OCI-LY1 (cell line): Measurements from ENCODE around the gene PMEPA1.

Experiments
- H2AFZ ChIP-seq: fragments of 200-600 bp; sonication (generic), shearing (Covaris generic); 2 replicates; pipeline ENCODE4 v1.6.0; 2014; ENCODE audit warnings: antibody characterized with exemption, mild to moderate bottlenecking, low read length
- H3F3A ChIP-seq: fragments of 200-600 bp; sonication (generic), shearing (Covaris generic); 2 replicates; pipeline ENCODE4 v1.6.0; 2014; ENCODE audit warnings: mild to moderate bottlenecking, antibody characterized with exemption, low read length, moderate library complexity; ENCODE audit not compliant: insufficient read depth
- H3K27ac ChIP-seq: fragments of 200-600 bp; sonication (generic); 2 replicates; pipeline ENCODE4 v1.5.1; 2014; ENCODE audit warnings: low read length, mixed run types, mild to moderate bottlenecking, low read depth; ENCODE audit not compliant: poor library complexity, severe bottlenecking
- H3K27me3 ChIP-seq: fragments of 200-600 bp; sonication (generic); 2 replicates; pipeline ENCODE4 v1.6.0; 2014; ENCODE audit warnings: antibody characterized with exemption, mild to moderate bottlenecking, low read length, moderate library complexity; ENCODE audit not compliant: insufficient read depth
- H3K36me3 ChIP-seq: fragments of 200-600 bp; sonication (generic); 2 replicates; pipeline ENCODE4 v1.6.1; 2014; ENCODE audit warnings: mild to moderate bottlenecking, antibody characterized with exemption, low read length, moderate library complexity, mixed read lengths; ENCODE audit not compliant: insufficient read depth
- H3K4me1 ChIP-seq: fragments of 200-600 bp; sonication (generic); 2 replicates; pipeline ENCODE4 v1.5.1; 2014; ENCODE audit warnings: mild to moderate bottlenecking, low read length, moderate library complexity; ENCODE audit not compliant: insufficient read depth, severe bottlenecking
- H3K4me2 ChIP-seq: fragments of 200-600 bp; sonication (generic), shearing (Covaris generic); 2 replicates; pipeline ENCODE4 v1.6.1; 2014; ENCODE audit warnings: low read length
- H3K4me3 ChIP-seq: fragments of 200-600 bp; sonication (generic); 2 replicates; pipeline ENCODE4 v1.5.1; 2014; ENCODE audit warnings: low read length, low read depth, mild to moderate bottlenecking, mixed read lengths; ENCODE audit not compliant: poor library complexity, severe bottlenecking
- H3K79me2 ChIP-seq: fragments of 200-600 bp; shearing (Covaris generic); 2 replicates; pipeline ENCODE4 v1.6.1; 2016; ENCODE audit warnings: mixed run types, low read length, mixed read lengths; ENCODE audit not compliant: insufficient read depth
- H3K9ac ChIP-seq: fragments of 200-600 bp; sonication (generic), shearing (Covaris generic); 2 replicates; pipeline ENCODE4 v1.6.1; 2014; ENCODE audit warnings: mild to moderate bottlenecking, low read length, mixed read lengths
- H3K9me2 ChIP-seq: fragments of 200-600 bp; sonication (generic), shearing (Covaris generic); 2 replicates; pipeline ENCODE4 v1.6.1; 2014; ENCODE audit warnings: low read depth, mild to moderate bottlenecking, low read length, mixed read lengths
- H3K9me3 ChIP-seq: fragments of 200-600 bp; shearing (Covaris generic); 2 replicates; pipeline ENCODE4 v1.6.1; 2014; ENCODE audit warnings: low read length, mixed read lengths
- H4K20me1 ChIP-seq: fragments of 200-600 bp; sonication (generic), shearing (Covaris generic); 2 replicates; pipeline ENCODE4 v1.6.0; 2016; ENCODE audit warnings: mild to moderate bottlenecking, low read length; ENCODE audit not compliant: insufficient read depth
- EZH2 ChIP-seq: fragments of 200-600 bp; sonication (generic), shearing (Covaris generic); IDR thresholded peaks from 2 replicates; pipeline ENCODE4 v1.8.0; 2017; ENCODE audit warnings: borderline replicate concordance, mixed run types, mild to moderate bottlenecking, antibody characterized with exemption, low read length, moderate library complexity, mixed read lengths
- TF ChIP-seq, protein P1 (sequence below): fragments of 200-600 bp; sonication (generic), shearing (Covaris generic); IDR thresholded peaks from 2 replicates; pipeline ENCODE4 v1.5.1; 2017; ENCODE audit warnings: mild to moderate bottlenecking, antibody characterized with exemption, low read length, moderate library complexity, mixed read lengths

Gene PMEPA1

DNA sequence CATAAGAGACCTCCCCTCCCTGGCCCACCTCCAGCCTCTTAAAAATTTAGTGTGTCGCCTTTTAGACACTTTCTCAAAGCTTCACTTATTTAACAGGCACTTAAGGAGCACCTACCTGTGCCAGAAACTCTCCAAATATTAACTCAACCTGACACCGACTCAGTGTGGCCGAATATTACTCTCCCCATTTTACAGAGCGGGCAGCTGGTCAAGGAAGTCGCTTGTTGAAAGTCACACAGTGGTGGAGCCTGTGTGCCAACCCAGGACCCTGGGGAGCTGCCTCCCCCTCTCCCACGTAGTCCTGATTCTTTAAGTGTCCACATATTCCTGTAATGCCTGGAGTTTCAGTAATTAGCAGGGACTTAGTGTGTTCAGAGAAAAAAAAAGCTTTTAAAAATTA, 1.0 kb upstream of the PMEPA1 start:
- H3K4me3 ChIP-seq: no peak overlapping the region
- no peak overlapping the region for H3K27ac ChIP-seq
- no peaks in the 10 kb centered on the region for H3K9me2 ChIP-seq
- TF ChIP-seq EZH2: no peak
- TF ChIP-seq, protein P1, sequence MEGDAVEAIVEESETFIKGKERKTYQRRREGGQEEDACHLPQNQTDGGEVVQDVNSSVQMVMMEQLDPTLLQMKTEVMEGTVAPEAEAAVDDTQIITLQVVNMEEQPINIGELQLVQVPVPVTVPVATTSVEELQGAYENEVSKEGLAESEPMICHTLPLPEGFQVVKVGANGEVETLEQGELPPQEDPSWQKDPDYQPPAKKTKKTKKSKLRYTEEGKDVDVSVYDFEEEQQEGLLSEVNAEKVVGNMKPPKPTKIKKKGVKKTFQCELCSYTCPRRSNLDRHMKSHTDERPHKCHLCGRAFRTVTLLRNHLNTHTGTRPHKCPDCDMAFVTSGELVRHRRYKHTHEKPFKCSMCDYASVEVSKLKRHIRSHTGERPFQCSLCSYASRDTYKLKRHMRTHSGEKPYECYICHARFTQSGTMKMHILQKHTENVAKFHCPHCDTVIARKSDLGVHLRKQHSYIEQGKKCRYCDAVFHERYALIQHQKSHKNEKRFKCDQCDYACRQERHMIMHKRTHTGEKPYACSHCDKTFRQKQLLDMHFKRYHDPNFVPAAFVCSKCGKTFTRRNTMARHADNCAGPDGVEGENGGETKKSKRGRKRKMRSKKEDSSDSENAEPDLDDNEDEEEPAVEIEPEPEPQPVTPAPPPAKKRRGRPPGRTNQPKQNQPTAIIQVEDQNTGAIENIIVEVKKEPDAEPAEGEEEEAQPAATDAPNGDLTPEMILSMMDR: no peak
- H2AFZ ChIP-seq: no peak overlapping the region
- no peaks in the 10 kb centered on the region for H3K4me1 ChIP-seq
- peaks cover 13% of the 10 kb centered on the region; the same call in 1 of the 2 replicates for H3K27me3 ChIP-seq
- no peaks in the 10 kb centered on the region for H3K9me3 ChIP-seq
- no peak overlapping the region for H3K4me2 ChIP-seq
- no peak overlapping the region for H3K9ac ChIP-seq
- H3K36me3 ChIP-seq: no peaks in the 10 kb centered on the region
- H3K79me2 ChIP-seq: no peaks in the 10 kb centered on the region
- H4K20me1 ChIP-seq: no peaks in the 10 kb centered on the region
- H3F3A ChIP-seq: no peaks in the 10 kb centered on the region

- H3K27me3 ChIP-seq: peaks cover 13% of the 10 kb centered on the region; the same call in 1 of the 2 replicates
- H4K20me1 ChIP-seq: no peaks in the 10 kb centered on the region
- no peak for TF ChIP-seq EZH2
- TF ChIP-seq, protein P1: no peak
- H3K9me3 ChIP-seq: no peaks in the 10 kb centered on the region
- no peaks in the 10 kb centered on the region for H3K4me1 ChIP-seq
- H3K27ac ChIP-seq: no peak overlapping the region
- H3K36me3 ChIP-seq: no peaks in the 10 kb centered on the region
- no peaks in the 10 kb centered on the region for H3F3A ChIP-seq
- no peak overlapping the region for H3K4me3 ChIP-seq
- no peak overlapping the region for H3K9ac ChIP-seq
- H3K79me2 ChIP-seq: no peaks in the 10 kb centered on the region
- no peak overlapping the region for H3K4me2 ChIP-seq
- no peaks in the 10 kb centered on the region for H3K9me2 ChIP-seq
- no peak overlapping the region for H2AFZ ChIP-seq
Observed at GRCh38 chr20:57708694-57709673, 831 bp downstream of the PMEPA1 start.

- Histone ChIP-seq H2AFZ (no peak overlapping the region), H3K27ac (no peak overlapping the region), H3K9me2 (no peaks in the 10 kb centered on the region), H3K9me3 (no peaks in the 10 kb centered on the region), H3K4me2 (no peak overlapping the region), H3K36me3 (no peaks in the 10 kb centered on the region), H3K79me2 (no peaks in the 10 kb centered on the region), H3K9ac (no peak overlapping the region), H3K4me1 (no peaks in the 10 kb centered on the region), H3F3A (no peaks in the 10 kb centered on the region), H3K27me3 (peaks cover 18% of the 10 kb centered on the region; the same call in 1 of the 2 replicates), H4K20me1 (no peaks in the 10 kb centered on the region), H3K4me3 (no peak overlapping the region)
- no peak for TF ChIP-seq EZH2
- TF ChIP-seq, protein P1: no peak
Observed at GRCh38 chr20:57707849-57708693, 1.7 kb downstream of the PMEPA1 start.
